Neural progenitor cell (in vitro differentiated cells): ENCODE data around the gene PDCD7. TPM values are rescaled to one million over a fixed set of nuclear protein-coding genes. Genes with fewer than 3 reads are reported as not detected.

ENCODE experiments used
- DNase-seq: peaks from one replicate; pipeline ENCODE4 v3.0.0-alpha.2; 2016; ENCODE audit warnings: low spot score
- H2AFZ ChIP-seq: fragments of 200-600 bp; sonication (generic); replicated peaks from 2 replicates; pipeline ENCODE4 v1.6.1; 2016; ENCODE audit warnings: antibody characterized with exemption
- H3F3A ChIP-seq: fragments of 200-600 bp; sonication (generic); 2 replicates; pipeline ENCODE4 v1.6.1; 2016; ENCODE audit warnings: antibody characterized with exemption, low read depth
- H3K27ac ChIP-seq: fragments of 200-600 bp; sonication (generic); 2 replicates; pipeline ENCODE4 v1.5.1; 2016; ENCODE audit warnings: mild to moderate bottlenecking
- H3K27me3 ChIP-seq: fragments of 200-600 bp; sonication (generic); 2 replicates; pipeline ENCODE4 v1.6.1; 2016; ENCODE audit warnings: mild to moderate bottlenecking, moderate library complexity
- H3K36me3 ChIP-seq: fragments of 200-600 bp; sonication (generic); 2 replicates; pipeline ENCODE4 v1.5.1; 2016
- H3K4me1 ChIP-seq: fragments of 200-600 bp; sonication (generic); 2 replicates; pipeline ENCODE4 v1.6.1; 2016; ENCODE audit warnings: mixed run types
- H3K4me2 ChIP-seq: fragments of 200-600 bp; sonication (generic); 2 replicates; pipeline ENCODE4 v1.6.1; 2016
- H3K4me3 ChIP-seq: fragments of 200-600 bp; sonication (generic); 2 replicates; pipeline ENCODE4 v1.5.1; 2016
- H3K79me2 ChIP-seq: fragments of 200-600 bp; sonication (generic); 2 replicates; pipeline ENCODE4 v1.6.1; 2016; ENCODE audit warnings: low read depth
- H3K9ac ChIP-seq: fragments of 200-600 bp; sonication (generic); 2 replicates; pipeline ENCODE4 v1.6.1; 2016
- H3K9me3 ChIP-seq: fragments of 200-600 bp; sonication (generic); 2 replicates; pipeline ENCODE4 v1.5.1; 2016; ENCODE audit warnings: low read depth
- H4K20me1 ChIP-seq: fragments of 200-600 bp; sonication (generic); 2 replicates; pipeline ENCODE4 v1.6.1; 2016; ENCODE audit warnings: low read depth
- H3K27ac Mint-ChIP-seq: 3 replicates; pipeline ENCODE4 v1.8.0; 2021; ENCODE audit warnings: mixed read lengths
- H3K27me3 Mint-ChIP-seq: 2 replicates; pipeline ENCODE4 v1.8.0; 2022; ENCODE audit warnings: low read depth, mild to moderate bottlenecking, inconsistent platforms, moderate library complexity, mixed read lengths; ENCODE audit not compliant: insufficient read depth
- H3K36me3 Mint-ChIP-seq: 3 replicates; pipeline ENCODE4 v1.8.0; 2021; ENCODE audit warnings: mixed read lengths
- H3K4me1 Mint-ChIP-seq: 3 replicates; pipeline ENCODE4 v1.8.0; 2021; ENCODE audit warnings: mixed read lengths
- H3K4me3 Mint-ChIP-seq: 3 replicates; pipeline ENCODE4 v1.8.0; 2021; ENCODE audit warnings: mild to moderate bottlenecking, moderate library complexity, mixed read lengths
- H3K9me3 Mint-ChIP-seq: 3 replicates; pipeline ENCODE4 v1.8.0; 2020; ENCODE audit warnings: mixed read lengths
- CTCF ChIP-seq: fragments of 200-600 bp; sonication (generic); IDR thresholded peaks from 2 replicates; pipeline ENCODE4 v1.5.1; 2017; ENCODE audit warnings: antibody characterized with exemption, mild to moderate bottlenecking
- EZH2 ChIP-seq: fragments of 200-600 bp; sonication (generic); IDR thresholded peaks from 2 replicates; pipeline ENCODE4 v1.6.1; 2017; ENCODE audit warnings: antibody characterized with exemption, mild to moderate bottlenecking, moderate library complexity
- EZH2phosphoT487 ChIP-seq: fragments of 200-600 bp; sonication (generic); IDR thresholded peaks from 2 replicates; pipeline ENCODE4 v1.6.1; 2017; ENCODE audit warnings: antibody characterized with exemption
- total RNA-seq: library from RNA; depleted of rRNA; stranded (reverse); fragments of >200 nt; gene quantifications from 2 replicates; pipeline ENCODE4 v1.2.3, GENCODE V29; 2015; ENCODE audit warnings: low replicate concordance

Gene PDCD7
- total RNA-seq, 1 donor from 2014 or later: 24.7 TPM

- Histone ChIP-seq H3K4me3 (no peak overlapping the region), H3K36me3 (peaks cover 12% of the 10 kb centered on the region)
Observed at GRCh38 chr15:65177901-65178300, 44.3 kb upstream of the PDCD7 start.

GRCh38 chr15:65176056-65176455 is 42.4 kb upstream of the PDCD7 start:
- no peaks in the 10 kb centered on the region for H3K4me1 ChIP-seq
- peaks cover 12% of the 10 kb centered on the region for H3K36me3 ChIP-seq
- H2AFZ ChIP-seq: no peak overlapping the region
- H3K4me3 ChIP-seq: no peak overlapping the region
- peaks cover 18% of the 10 kb centered on the region for H3K79me2 ChIP-seq
- DNase-seq: no peak
- H3K9me3 ChIP-seq: no peaks in the 10 kb centered on the region
- H3K27ac ChIP-seq: no peak overlapping the region
- TF ChIP-seq EZH2phosphoT487 (no peak), EZH2 (no peak), CTCF (no peak)
- Mint-ChIP-seq H3K36me3 (peaks cover 18% of the 10 kb centered on the region), H3K4me3 (no peak overlapping the region), H3K9me3 (no peaks in the 10 kb centered on the region), H3K27me3 (no peaks in the 10 kb centered on the region), H3K4me1 (peaks cover under 1% of the 10 kb centered on the region), H3K27ac (no peak overlapping the region)
- H4K20me1 ChIP-seq: no peaks in the 10 kb centered on the region
- no peaks in the 10 kb centered on the region for H3K27me3 ChIP-seq
- H3K4me2 ChIP-seq: no peak overlapping the region
- no peaks in the 10 kb centered on the region for H3F3A ChIP-seq
- H3K9ac ChIP-seq: no peak overlapping the region

More at GRCh38 chr15:65177901-65178300, 44.3 kb upstream of the PDCD7 start:
- Histone ChIP-seq H3K4me2 (no peak overlapping the region), H3F3A (no peaks in the 10 kb centered on the region), H3K79me2 (peaks cover 37% of the 10 kb centered on the region), H3K4me1 (no peaks in the 10 kb centered on the region), H3K9ac (no peak overlapping the region), H3K9me3 (no peaks in the 10 kb centered on the region), H3K27ac (no peak overlapping the region), H2AFZ (no peak overlapping the region), H4K20me1 (no peaks in the 10 kb centered on the region), H3K27me3 (no peaks in the 10 kb centered on the region)
- Mint-ChIP-seq H3K27ac (no peak overlapping the region), H3K27me3 (no peaks in the 10 kb centered on the region), H3K36me3 (peaks cover 13% of the 10 kb centered on the region), H3K4me3 (no peak overlapping the region), H3K9me3 (no peaks in the 10 kb centered on the region), H3K4me1 (peaks cover 3% of the 10 kb centered on the region)
- no peak for DNase-seq
- TF ChIP-seq EZH2 (no peak), EZH2phosphoT487 (no peak), CTCF (no peak)

- H3K27ac ChIP-seq: no peak overlapping the region
- Mint-ChIP-seq H3K27me3 (no peaks in the 10 kb centered on the region), H3K27ac (no peak overlapping the region), H3K9me3 (no peaks in the 10 kb centered on the region), H3K4me3 (no peak overlapping the region), H3K4me1 (no peaks in the 10 kb centered on the region), H3K36me3 (peaks cover 18% of the 10 kb centered on the region)
- H3K9me3 ChIP-seq: no peaks in the 10 kb centered on the region
- H2AFZ ChIP-seq: no peak overlapping the region
- H3K79me2 ChIP-seq: peaks cover 13% of the 10 kb centered on the region
- H3F3A ChIP-seq: no peaks in the 10 kb centered on the region
- no peak overlapping the region for H3K4me3 ChIP-seq
- H3K4me2 ChIP-seq: no peak overlapping the region
- peaks cover 12% of the 10 kb centered on the region for H3K36me3 ChIP-seq
- no peak for DNase-seq
- no peaks in the 10 kb centered on the region for H3K27me3 ChIP-seq
- H3K9ac ChIP-seq: no peak overlapping the region
- TF ChIP-seq CTCF (no peak), EZH2 (no peak), EZH2phosphoT487 (no peak)
- H4K20me1 ChIP-seq: no peaks in the 10 kb centered on the region
- H3K4me1 ChIP-seq: no peaks in the 10 kb centered on the region
Observed at GRCh38 chr15:65175511-65175910, 41.9 kb upstream of the PDCD7 start.
